GM10248 (cell line): ENCODE measurements around the gene FBXW5.

Experiments
- CTCF ChIA-PET: fragments of 300-600 bp; sonication (Branson Sonifier 250); formaldehyde crosslinking; extraction: SDS; loops from one replicate; lab custom pipeline; 2021; ENCODE audit warnings: antibody characterized with exemption; lab: Yijun Ruan, JAX
- POLR2A ChIA-PET: fragments of 350-650 bp; sonication (Branson Sonifier 250); formaldehyde crosslinking; extraction: SDS; loops from one replicate; lab custom pipeline; 2020; ENCODE audit warnings: antibody characterized with exemption; lab: Yijun Ruan, JAX
- DNase-seq: peaks from one replicate; pipeline ENCODE4 v3.0.0; 2012; ENCODE audit errors: extremely low spot score
- TF ChIP-seq, protein P1 (sequence below): IDR thresholded peaks from 2 replicates; pipeline ENCODE4 v1.5.1; 2012; ENCODE audit warnings: mild to moderate bottlenecking, low read depth; ENCODE audit errors: extremely low read depth, missing control alignments, control extremely low read depth

The FBXW5 gene

DNA sequence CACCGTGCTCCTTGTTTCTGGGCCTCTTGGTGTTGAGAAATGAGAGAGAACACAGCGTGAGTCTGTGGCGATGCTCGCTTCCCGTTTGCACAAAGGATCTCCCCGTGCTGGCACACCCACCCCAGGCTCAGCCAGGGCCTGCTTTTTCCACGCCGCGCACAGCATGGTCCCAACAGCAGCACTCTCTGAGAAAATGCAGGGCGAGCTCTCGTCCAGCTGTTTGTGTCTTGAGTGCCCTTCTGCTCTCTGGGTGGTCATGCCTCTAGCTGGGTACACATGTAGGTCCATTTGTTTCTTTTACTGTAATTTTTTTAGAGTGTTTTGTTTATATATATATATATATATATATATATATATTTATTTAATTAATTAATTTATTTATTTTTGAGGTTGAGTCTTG, 26.6 kb downstream of the FBXW5 start:
- no peak for DNase-seq
- TF ChIP-seq, protein P1, sequence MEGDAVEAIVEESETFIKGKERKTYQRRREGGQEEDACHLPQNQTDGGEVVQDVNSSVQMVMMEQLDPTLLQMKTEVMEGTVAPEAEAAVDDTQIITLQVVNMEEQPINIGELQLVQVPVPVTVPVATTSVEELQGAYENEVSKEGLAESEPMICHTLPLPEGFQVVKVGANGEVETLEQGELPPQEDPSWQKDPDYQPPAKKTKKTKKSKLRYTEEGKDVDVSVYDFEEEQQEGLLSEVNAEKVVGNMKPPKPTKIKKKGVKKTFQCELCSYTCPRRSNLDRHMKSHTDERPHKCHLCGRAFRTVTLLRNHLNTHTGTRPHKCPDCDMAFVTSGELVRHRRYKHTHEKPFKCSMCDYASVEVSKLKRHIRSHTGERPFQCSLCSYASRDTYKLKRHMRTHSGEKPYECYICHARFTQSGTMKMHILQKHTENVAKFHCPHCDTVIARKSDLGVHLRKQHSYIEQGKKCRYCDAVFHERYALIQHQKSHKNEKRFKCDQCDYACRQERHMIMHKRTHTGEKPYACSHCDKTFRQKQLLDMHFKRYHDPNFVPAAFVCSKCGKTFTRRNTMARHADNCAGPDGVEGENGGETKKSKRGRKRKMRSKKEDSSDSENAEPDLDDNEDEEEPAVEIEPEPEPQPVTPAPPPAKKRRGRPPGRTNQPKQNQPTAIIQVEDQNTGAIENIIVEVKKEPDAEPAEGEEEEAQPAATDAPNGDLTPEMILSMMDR: no peak
- POLR2A ChIA-PET: no interaction called here
- CTCF ChIA-PET: interaction anchor here (1.1 kb wide), 1 partner anchor 9 kb away, joined by 4 read pairs; no protein-coding TSS in a partner anchor

DNA sequence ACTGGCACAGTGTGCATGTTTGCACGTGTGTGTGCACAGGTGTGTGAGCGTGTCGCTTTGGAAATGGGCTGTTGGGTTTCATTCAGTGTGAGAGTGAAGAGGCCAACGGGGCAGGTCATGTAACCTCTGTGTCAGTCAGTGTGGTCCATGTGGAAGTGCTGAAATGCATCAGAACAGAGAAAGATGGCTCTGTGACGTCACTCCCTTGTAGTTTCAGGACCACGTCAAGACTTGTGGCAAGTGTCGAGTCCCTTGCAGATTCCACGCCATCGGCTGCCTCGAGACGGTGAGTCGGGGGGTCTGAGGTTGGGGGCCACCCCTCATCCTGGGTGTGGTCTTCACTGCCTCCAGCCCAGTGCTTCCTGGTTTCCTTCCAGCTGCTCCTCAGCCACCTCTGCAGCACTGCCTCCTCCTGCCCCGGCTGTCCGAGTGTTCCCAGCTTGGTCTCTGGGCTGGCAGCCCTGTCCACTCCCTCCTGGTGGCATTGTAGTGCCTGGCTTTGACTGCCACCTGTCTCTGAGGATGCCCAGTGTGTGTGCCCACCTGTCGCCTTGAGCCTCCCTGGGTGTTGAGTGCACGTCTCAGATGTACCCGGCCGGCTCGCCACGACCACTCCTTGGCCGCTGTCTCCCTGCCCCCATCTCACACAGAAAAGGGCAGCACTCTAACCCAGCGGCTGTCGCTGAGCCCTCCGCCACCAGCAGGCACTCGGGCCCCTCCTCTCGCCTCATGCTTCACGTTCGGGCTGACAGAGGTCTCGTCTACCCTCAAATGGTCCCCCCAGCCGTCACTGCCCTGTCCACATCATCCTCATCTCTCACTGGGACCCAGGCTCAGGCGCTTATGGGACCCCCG, 28.0 kb downstream of the FBXW5 start:
- ChIA-PET POLR2A (no interaction called here), CTCF (no interaction called here)
- DNase-seq: no peak
- TF ChIP-seq, protein P1: no peak

DNA sequence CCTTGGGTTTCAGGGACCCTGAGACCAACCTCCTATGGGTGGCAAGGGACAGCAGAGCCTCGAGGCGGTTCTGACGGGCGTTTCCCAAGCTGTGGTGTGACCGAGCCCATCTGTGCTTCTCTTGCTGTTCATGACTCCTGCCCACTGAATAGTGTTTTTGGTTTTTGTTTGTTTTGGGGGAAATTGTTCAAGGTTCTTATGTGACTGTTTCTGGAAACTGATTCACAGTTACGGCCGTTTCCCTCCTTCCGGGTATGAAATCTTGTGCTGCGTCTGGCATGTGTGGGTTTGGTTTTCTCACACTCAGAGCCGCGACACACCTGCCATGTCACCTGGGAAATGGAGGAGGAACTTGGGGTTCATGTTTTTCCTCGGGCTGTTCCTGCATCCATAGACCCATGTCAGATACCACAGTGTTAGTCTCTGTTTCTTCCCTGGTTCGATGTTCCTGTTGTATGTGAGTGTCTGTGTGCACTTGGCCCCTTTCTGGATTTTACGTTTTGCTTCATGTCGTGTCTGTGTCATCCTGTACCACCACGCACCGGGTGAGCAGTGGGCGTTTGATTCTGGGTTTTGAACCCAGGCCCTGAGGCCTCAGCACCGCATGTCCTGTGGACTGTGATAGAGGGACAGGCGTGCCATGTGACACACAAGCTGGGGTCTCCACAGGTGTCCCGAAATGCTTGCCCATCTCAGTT, 28.8 kb downstream of the FBXW5 start:
- ChIA-PET CTCF (no interaction called here), POLR2A (no interaction called here)
- TF ChIP-seq, protein P1: no peak
- no peak for DNase-seq

DNA sequence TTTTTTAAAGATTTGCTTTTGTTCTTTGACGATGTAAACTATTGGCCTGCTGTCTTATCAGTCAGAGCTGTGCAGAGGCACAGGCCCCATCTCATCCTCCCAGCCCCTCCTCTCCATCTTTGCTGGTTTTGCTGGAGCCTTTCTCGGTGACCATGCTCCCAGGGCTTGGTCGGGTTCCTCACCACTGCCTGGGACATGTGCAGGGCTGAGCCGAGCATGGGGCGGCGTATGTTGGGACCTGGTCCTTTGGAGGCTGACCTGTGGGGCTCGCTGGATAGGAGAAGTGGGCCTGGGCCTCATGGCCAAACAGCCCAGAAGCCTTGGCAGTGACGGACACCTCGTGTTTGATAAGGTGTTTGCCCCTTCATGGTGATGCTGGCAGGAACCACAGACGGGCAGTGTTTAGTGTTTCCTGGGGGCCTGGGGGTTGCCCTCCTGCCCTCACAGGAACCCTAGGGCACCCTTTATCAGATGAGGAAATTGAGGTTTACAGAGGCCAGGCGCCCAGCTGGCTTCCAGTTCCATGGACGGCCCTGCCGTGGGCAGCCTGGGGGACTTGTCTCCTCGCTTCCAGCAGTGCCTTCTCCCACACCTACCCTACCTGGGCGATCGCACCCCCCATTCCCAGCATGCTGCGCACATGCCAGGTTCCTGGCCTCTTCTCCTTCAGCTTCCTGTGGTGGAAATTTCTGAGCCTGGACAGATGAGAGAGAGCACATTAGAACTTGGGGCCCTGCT, 30.7 kb downstream of the FBXW5 start:
- POLR2A ChIA-PET: no interaction called here
- no peak for DNase-seq
- TF ChIP-seq, protein P1: no peak
- CTCF ChIA-PET: interaction anchor here (1.0 to 1.3 kb wide), 2 partner anchors 10 to 18 kb away, joined by 3 read pairs; no protein-coding TSS in a partner anchor

DNA sequence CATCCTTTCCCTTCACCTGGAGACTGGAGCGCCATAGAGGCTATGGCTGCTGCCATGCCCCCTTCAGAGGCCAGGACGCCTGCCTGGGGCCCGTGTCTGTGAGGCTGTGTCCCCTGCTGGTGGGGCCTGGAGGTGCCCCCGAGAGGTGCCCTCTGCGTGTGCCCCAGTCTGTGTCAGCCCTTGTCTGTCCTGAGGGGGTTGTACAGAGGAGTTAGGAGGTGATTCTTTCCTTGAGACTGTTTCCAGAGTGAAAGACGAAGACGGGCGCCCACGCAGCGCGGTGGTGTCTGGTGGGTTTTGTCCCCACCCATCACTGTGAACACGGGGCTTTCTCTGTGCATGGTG, 33.7 kb downstream of the FBXW5 start:
- CTCF ChIA-PET: no interaction called here
- TF ChIP-seq, protein P1: no peak
- POLR2A ChIA-PET: no interaction called here
- no peak for DNase-seq

DNA sequence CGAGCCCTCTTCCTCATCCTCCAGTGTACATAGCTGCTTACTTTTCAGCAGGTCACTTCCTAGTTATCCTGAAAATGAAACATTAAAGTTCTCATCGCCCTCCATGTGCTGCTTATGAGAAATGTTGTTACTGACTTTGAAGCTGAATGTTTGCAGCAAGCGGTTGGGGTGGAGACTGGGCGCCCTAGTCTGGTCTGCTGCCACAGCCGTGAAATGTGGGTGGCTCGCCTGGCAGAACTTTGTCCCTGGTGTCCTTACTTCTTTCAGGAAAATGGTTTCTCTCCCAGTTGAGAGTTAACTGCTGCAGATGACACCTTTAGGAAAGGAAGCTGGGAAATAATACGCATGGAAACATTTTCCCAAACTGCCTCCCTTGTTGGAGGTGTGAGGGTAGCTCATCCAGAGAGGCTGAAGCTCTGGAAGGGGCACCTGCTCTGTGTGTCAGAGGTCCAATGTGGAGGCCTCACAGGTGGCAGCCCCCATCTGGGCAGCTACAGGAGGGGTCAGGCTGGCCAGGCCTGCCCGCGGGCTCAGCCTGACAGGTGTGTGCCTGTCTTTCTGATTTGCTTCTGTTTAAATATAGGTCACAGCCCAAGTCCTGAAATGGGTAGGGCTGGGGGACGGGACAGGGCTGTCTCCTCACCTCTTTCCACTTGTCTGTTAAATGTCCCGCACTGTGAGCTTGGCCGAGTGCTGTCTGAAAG, 34.2 kb downstream of the FBXW5 start:
- ChIA-PET CTCF (interaction anchor here (1.0 kb wide), 2 partner anchors 10 to 38 kb away, joined by 3 read pairs; no protein-coding TSS in a partner anchor), POLR2A (no interaction called here)
- no peak for DNase-seq
- TF ChIP-seq, protein P1: no peak
